Glomerular endothelial cell (primary cell): ENCODE measurements around the gene IGF1. TPM values are rescaled to one million over a fixed set of nuclear protein-coding genes. Genes with fewer than 3 reads are reported as not detected.
"Not testable (repeated sequence)": the region's sequence is repeated elsewhere in the genome, so short reads cannot be mapped to it uniquely, and the experiment has no call there.

Source experiments
- DNase-seq: peaks from one replicate; pipeline ENCODE4 v3.0.0-alpha.2; 2011; ENCODE audit warnings: low read depth, low spot score; ENCODE audit errors: extremely low read depth
- total RNA-seq: library from RNA; depleted of rRNA; stranded (reverse); fragments of >200 nt; gene quantifications from 2 replicates; pipeline ENCODE4 v1.2.3, GENCODE V29; 2015

The IGF1 gene
- total RNA-seq, 1 donor from 2014 or later = 0.06 TPM

- no peak for DNase-seq
Observed at GRCh38 chr12:102399653-102400052, 80.7 kb downstream of the IGF1 start.

GRCh38 chr12:102396276-102396675 lies 84.1 kb downstream of the IGF1 start:
- no peak for DNase-seq

- no peak for DNase-seq
Observed at GRCh38 chr12:102394200-102394599, 86.2 kb downstream of the IGF1 start.

GRCh38 chr12:102390068-102390467 lies 90.3 kb downstream of the IGF1 start:
- no peak for DNase-seq

GRCh38 chr12:102388469-102388868 lies 91.9 kb downstream of the IGF1 start:
- no peak for DNase-seq

GRCh38 chr12:102385343-102385742 lies 95.0 kb downstream of the IGF1 start:
- no peak for DNase-seq

GRCh38 chr12:102379346-102380162 lies 100.8 kb downstream of the IGF1 start:
- DNase-seq = no peak

GRCh38 chr12:102376781-102377180 lies 103.6 kb downstream of the IGF1 start:
- no peak for DNase-seq

GRCh38 chr12:102376181-102376747 lies 104.1 kb downstream of the IGF1 start:
- no peak for DNase-seq

GRCh38 chr12:102374190-102374589 lies 106.2 kb downstream of the IGF1 start:
- DNase-seq = no peak

GRCh38 chr12:102372087-102372486 lies 108.3 kb downstream of the IGF1 start:
- DNase-seq = no peak

GRCh38 chr12:102371165-102371564 lies 109.2 kb downstream of the IGF1 start:
- no peak for DNase-seq

- DNase-seq = no peak
Observed at GRCh38 chr12:102369876-102370275, 110.5 kb downstream of the IGF1 start.

- no peak for DNase-seq
Observed at GRCh38 chr12:102365365-102365764, 115.0 kb downstream of the IGF1 start.

- DNase-seq = no peak
Observed at GRCh38 chr12:102364709-102365108, 115.7 kb downstream of the IGF1 start.

- DNase-seq = no peak
Observed at GRCh38 chr12:102356690-102357089, 123.7 kb downstream of the IGF1 start.

GRCh38 chr12:102354281-102354680 lies 126.1 kb downstream of the IGF1 start:
- DNase-seq = not testable (repeated sequence)

- DNase-seq = no peak
Observed at GRCh38 chr12:102351322-102351721, 129.0 kb downstream of the IGF1 start.

- no peak for DNase-seq
Observed at GRCh38 chr12:102350070-102350469, 130.3 kb downstream of the IGF1 start.

- no peak for DNase-seq
Observed at GRCh38 chr12:102349079-102349478, 131.3 kb downstream of the IGF1 start.

GRCh38 chr12:102347811-102348210 lies 132.6 kb downstream of the IGF1 start:
- no peak for DNase-seq
